Tibial nerve (tissue), 4 donors: ENCODE data around the gene SRGAP2B. TPM values are rescaled to one million over a fixed set of nuclear protein-coding genes. Genes with fewer than 3 reads are reported as not detected.
"Not testable (repeated sequence)": the region's sequence is repeated elsewhere in the genome, so short reads cannot be mapped to it uniquely, and the experiment has no call there.

Source experiments
- DNase-seq, 2 donors: peaks; one replicate each; pipeline ENCODE4 v3.0.0-alpha.2; 2019; ENCODE audit warnings: low spot score in 2 of 2
- H3K27ac ChIP-seq, 4 donors: fragments of 200-600 bp; sonication (generic) in 3 of 4; one replicate each; pipeline ENCODE4 v1.5.1; 2017 to 2019; ENCODE audit warnings: mild to moderate bottlenecking in 1 of 4
- H3K27me3 ChIP-seq, 2 donors: fragments of 200-600 bp; sonication (generic) in 1 of 2; one replicate each; pipeline versions ENCODE4 v1.5.1 to v1.6.0; 2017 to 2019
- H3K36me3 ChIP-seq, 3 donors: fragments of 200-600 bp; sonication (generic); one replicate each; pipeline ENCODE4 v1.5.1; 2018 to 2019
- H3K4me1 ChIP-seq, 4 donors: fragments of 200-600 bp; sonication (generic) in 3 of 4; one replicate each; pipeline ENCODE4 v1.5.1; 2017 to 2019
- H3K4me3 ChIP-seq, 4 donors: fragments of 200-600 bp; sonication (generic) in 3 of 4; one replicate each; pipeline ENCODE4 v1.5.1; 2017 to 2019; ENCODE audit warnings: mild to moderate bottlenecking in 1 of 4, moderate library complexity in 1 of 4
- H3K9me3 ChIP-seq, 4 donors: fragments of 200-600 bp; sonication (generic) in 3 of 4; one replicate each; pipeline ENCODE4 v1.5.1; 2017 to 2019
- WGBS, 2 donors: methylation state at CpG; one replicate each; pipeline ENCODE4 v1.1.5; 2018; 5-methylcytosine and 5-hydroxymethylcytosine counted together
- total RNA-seq, 4 donors: library from RNA; depleted of rRNA; stranded (reverse); fragments of >200 nt; gene quantifications; one replicate each; pipeline ENCODE4 v1.1.0, GENCODE V29; 2016

The SRGAP2B gene
- total RNA-seq, 4 donors from 2014 or later, result 41.0 to 57.7 (median 53.0) TPM

GRCh38 chr1:144961604-144962583, 133.2 kb downstream of the SRGAP2B start:
- not testable (repeated sequence) for H3K4me1 ChIP-seq, H3K27me3 ChIP-seq, DNase-seq, H3K27ac ChIP-seq, H3K4me3 ChIP-seq, H3K36me3 ChIP-seq, H3K9me3 ChIP-seq
- no CpG with 5 or more reads among the region's 9 CpGs for WGBS, 2 donors

- not testable (repeated sequence) for H3K27ac ChIP-seq, H3K36me3 ChIP-seq, H3K9me3 ChIP-seq, H3K4me1 ChIP-seq, H3K27me3 ChIP-seq, DNase-seq, H3K4me3 ChIP-seq
- WGBS, 2 donors, result 100% methylated on average over 1 of the region's 4 CpGs; no CpG with 5 or more reads in 1 of the 2 donors
Observed at GRCh38 chr1:144960929-144961488, 134.1 kb downstream of the SRGAP2B start.

DNA sequence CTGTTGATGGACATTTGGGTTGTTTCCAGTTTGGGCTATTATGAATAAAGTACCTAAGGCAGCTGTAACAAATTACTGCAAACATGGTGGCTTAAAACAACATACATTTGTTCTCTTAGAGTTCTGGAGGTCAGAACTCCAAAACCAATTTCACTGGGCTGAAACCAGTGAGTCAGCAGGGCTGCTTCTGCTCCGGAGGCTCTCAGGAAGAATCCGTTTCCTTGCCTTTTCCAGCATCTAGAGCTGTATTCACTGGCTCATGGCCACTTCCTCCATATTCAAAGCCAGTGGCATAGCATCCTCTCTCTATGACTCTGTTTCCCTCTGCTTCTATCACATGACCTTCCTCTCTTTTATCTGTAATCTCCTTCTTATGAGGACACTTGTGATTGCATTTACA, 146.7 kb downstream of the SRGAP2B start:
- not testable (repeated sequence) for H3K9me3 ChIP-seq, DNase-seq, H3K36me3 ChIP-seq, H3K4me3 ChIP-seq, H3K27me3 ChIP-seq, H3K27ac ChIP-seq, H3K4me1 ChIP-seq
- WGBS, 2 donors, result no CpG with 5 or more reads among the region's 2 CpGs

DNA sequence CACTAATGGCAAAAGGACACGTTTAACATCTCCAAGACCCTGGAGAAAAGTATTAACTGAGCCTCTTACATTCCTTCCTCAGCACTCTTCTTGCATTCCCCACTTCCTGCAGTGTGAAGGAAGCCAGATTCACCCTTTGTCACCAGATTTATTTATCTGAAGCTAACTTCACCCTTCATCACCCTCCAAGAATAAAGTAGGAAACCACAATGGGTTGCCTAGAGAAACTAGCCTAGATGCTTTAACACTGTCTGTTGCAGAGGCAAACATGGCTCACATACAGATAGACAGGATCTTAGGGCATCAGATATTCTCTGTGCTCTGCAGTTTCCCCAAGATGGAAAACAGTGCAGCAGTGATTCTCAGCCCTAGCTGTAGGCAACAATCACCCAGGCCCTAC, 147.6 kb downstream of the SRGAP2B start:
- not testable (repeated sequence) for H3K9me3 ChIP-seq, H3K4me3 ChIP-seq, H3K4me1 ChIP-seq, DNase-seq, H3K36me3 ChIP-seq, H3K27me3 ChIP-seq, H3K27ac ChIP-seq
- 31 to 47% methylated on average over 1 of the region's 1 CpG for WGBS, 2 donors

DNA sequence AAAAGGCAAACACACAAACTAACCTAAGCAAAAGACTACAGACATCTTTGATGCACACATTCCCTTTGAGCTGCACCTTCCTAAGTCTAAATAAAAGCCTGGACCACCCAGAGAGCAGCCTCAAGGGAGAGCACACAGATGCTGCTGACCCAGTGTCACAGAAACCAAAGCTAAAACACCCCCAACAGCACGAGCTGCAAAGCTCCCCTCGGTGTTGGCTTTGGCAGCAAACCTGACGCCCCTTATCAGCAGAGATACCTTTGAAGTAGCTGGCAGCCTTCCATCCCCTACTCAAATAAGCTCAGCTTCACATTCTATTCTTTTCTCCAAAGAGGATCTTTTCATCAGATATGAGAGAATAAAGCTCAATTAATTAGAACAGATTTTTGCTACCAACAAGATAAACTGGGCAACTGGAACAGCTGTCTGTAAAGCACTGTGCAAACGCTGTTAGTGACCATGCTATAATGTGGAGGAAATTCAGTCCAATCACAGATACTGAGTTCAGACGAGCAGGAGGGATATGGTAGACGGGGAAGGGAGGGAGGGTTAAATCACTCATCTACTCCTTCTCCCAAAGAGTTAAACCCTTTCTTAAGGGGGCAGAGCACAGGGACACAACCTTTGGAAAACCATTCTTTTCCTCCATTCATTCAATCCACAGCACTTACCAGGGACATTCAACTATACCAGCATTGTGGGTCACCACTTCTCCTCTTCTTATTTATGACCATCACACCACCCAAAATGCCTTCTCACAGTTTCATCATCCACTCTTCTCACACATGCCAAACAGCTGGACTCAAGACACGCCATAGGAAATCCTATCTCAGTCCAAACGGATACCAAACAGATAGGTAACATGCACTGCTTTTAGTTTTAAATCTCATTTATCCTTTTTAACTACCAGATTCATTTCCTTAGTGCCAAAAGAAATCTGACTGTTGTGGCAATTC, 148.3 kb downstream of the SRGAP2B start:
- H3K36me3 ChIP-seq, DNase-seq, H3K9me3 ChIP-seq, H3K4me1 ChIP-seq, H3K27ac ChIP-seq, H3K27me3 ChIP-seq, H3K4me3 ChIP-seq: not testable (repeated sequence)
- WGBS, 2 donors, result no CpG with 5 or more reads among the region's 8 CpGs

DNA sequence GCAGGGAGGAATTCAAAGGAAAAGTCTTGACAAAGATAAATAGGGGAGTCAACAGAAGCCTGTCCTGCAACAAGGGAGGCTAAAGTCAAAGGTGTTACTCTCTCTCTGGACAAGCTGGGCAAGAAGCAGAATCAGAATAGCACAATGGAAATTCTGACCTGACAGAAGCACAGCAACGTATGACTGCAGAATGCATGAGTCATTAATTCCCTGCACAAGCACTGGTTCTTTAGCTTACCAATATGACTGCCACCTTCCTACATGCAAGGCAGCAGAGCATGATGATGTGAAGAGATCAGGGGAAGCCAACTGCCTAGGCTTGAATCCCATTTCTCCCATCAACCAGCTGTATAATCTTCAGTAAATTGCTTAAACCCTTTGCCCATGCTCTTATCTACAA, 153.4 kb downstream of the SRGAP2B start:
- H3K27ac ChIP-seq, H3K27me3 ChIP-seq, H3K4me1 ChIP-seq, DNase-seq, H3K4me3 ChIP-seq, H3K9me3 ChIP-seq, H3K36me3 ChIP-seq: not testable (repeated sequence)
- no CpG with 5 or more reads among the region's 1 CpG for WGBS, 2 donors

DNA sequence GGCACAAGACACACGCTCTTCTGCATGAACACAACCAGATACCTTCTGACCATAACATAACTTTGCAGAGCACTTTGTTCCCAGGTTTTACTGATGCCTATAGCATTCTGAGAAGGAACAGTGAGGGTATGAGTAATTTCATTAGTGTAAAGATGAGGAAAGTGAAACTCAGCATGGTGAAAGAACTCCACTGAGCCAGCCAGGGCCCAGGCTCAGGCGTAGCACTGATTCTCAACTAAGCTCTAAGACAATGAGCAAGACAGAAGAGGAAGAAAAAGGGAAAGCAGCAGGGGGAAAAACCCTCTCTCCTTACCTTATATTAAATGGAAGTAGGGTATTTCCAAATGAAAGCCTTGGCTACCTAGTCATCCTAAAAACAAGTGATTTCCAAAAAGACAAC, 155.1 kb downstream of the SRGAP2B start:
- H3K9me3 ChIP-seq, H3K27ac ChIP-seq, H3K4me3 ChIP-seq, DNase-seq, H3K4me1 ChIP-seq, H3K27me3 ChIP-seq, H3K36me3 ChIP-seq: not testable (repeated sequence)
- no CpG with 5 or more reads among the region's 2 CpGs for WGBS, 2 donors

DNA sequence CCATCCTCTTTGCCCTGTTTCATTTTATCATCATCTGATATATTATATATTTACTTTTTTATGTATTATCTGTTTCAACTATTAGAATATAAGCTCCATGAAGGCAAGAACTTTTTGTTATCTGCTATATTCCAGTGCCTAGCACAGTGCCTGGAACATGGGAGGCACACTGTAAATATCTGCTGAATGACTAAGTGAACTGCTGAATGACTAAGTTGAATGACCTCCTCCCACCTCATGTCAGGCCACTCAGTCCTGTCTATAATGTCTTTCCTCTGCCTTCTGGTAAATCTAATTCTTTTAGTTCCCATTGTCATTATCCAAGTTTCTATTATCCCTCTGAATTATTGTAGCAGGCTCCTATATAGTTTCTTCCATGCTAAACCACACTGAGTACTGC, 156.5 kb downstream of the SRGAP2B start:
- H3K27me3 ChIP-seq, H3K27ac ChIP-seq, H3K4me1 ChIP-seq, H3K9me3 ChIP-seq, DNase-seq, H3K36me3 ChIP-seq, H3K4me3 ChIP-seq: not testable (repeated sequence)

DNA sequence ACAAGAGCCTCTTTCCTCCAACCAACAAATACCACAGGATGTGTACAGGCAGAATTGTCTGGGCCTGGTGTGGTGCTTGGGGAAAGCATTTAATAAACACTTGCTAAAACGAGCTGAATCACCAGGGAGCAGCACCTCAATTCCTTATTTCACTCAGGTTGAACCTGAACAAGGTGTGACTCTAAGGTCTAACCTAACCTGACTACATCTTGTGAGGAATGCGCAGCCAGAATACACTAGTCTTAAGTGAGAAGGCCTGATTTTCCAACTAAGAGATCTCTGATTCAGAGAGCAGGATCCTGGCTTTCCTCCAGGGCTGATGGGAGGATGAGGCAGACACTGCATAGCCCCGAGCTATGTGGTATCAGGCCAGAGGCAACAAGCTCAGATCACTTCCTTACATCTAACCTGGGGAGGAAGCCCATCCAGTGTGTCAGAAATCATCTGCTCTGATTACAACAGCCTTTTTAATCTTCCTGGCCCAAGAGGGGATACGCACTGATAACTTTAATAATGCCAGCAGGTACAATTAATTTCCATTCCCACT, 158.9 kb downstream of the SRGAP2B start:
- not testable (repeated sequence) for H3K4me1 ChIP-seq, H3K4me3 ChIP-seq, H3K27ac ChIP-seq, DNase-seq, H3K27me3 ChIP-seq, H3K9me3 ChIP-seq, H3K36me3 ChIP-seq
- WGBS, 2 donors, result 88 to 100% methylated on average over 1 of the region's 4 CpGs

DNA sequence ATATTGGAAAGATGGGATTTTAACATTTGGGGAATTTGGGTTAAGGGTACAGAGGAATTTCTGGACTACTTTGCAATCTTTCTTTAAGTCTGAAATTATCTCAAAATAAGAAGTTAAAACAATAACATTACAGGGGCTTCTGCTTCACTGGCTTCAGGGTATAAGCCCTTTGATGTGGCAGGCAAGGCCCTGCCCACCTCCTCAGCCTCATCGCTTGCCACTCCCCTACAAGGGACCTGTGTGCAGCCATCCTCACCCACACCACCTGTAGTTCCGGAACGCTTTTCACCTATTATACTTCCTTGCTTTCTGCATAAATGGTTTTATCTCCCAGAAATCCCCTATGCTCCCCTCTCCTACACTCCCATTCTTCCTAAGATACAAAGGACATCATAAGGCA, 159.8 kb downstream of the SRGAP2B start:
- H3K9me3 ChIP-seq, H3K27ac ChIP-seq, H3K27me3 ChIP-seq, H3K4me1 ChIP-seq, H3K4me3 ChIP-seq, DNase-seq, H3K36me3 ChIP-seq: not testable (repeated sequence)
- no CpG with 5 or more reads among the region's 3 CpGs for WGBS, 2 donors

GRCh38 chr1:144933014-144933413, 162.1 kb downstream of the SRGAP2B start:
- H3K9me3 ChIP-seq, H3K36me3 ChIP-seq, DNase-seq, H3K4me1 ChIP-seq, H3K27ac ChIP-seq, H3K4me3 ChIP-seq, H3K27me3 ChIP-seq: not testable (repeated sequence)
- 40 to 67% methylated on average over 1 of the region's 5 CpGs for WGBS, 2 donors

GRCh38 chr1:144932153-144932552, 163.0 kb downstream of the SRGAP2B start:
- H3K4me1 ChIP-seq, DNase-seq, H3K27ac ChIP-seq, H3K36me3 ChIP-seq, H3K4me3 ChIP-seq, H3K27me3 ChIP-seq, H3K9me3 ChIP-seq: not testable (repeated sequence)
- 50 to 80% methylated on average over 2 to 3 of the region's 5 CpGs for WGBS, 2 donors

GRCh38 chr1:144931553-144931952, 163.6 kb downstream of the SRGAP2B start:
- 27 to 35% methylated on average over 1 of the region's 1 CpG for WGBS, 2 donors
- H3K4me1 ChIP-seq, DNase-seq, H3K27me3 ChIP-seq, H3K9me3 ChIP-seq, H3K27ac ChIP-seq, H3K36me3 ChIP-seq, H3K4me3 ChIP-seq: not testable (repeated sequence)
